HepG2 (cell line): Measurements from ENCODE around the gene PALM. TPM values are rescaled to one million over a fixed set of nuclear protein-coding genes. Genes with fewer than 3 reads are reported as not detected.

ENCODE experiments used
- ATAC-seq: fragments of 200-7000 bp; cut with Tn5 transposase; 3 replicates; pipeline ENCODE4 v1.9.1; 2020; ENCODE audit warnings: mild to moderate bottlenecking, moderate library complexity
- BruUV-seq: library from RNA; stranded (reverse); fragments of 400-500 nt; replicated peaks from 2 replicates; lab custom pipeline; 2021; lab: Mats Ljungman, UMichigan
- CTCF ChIA-PET: fragments of 300-600 bp; formaldehyde crosslinking; extraction: SDS; loops from one replicate; lab custom pipeline; 2021; ENCODE audit warnings: low total read pairs, inconsistent platforms, low intra/inter-chr PET ratio; lab: Yijun Ruan, JAX
- POLR2A ChIA-PET: fragments of 350-600 bp; sonication (Branson Sonifier 250); formaldehyde crosslinking; loops from one replicate; lab custom pipeline; 2020; ENCODE audit warnings: antibody characterized with exemption, inconsistent platforms; lab: Yijun Ruan, JAX
- DNase-seq: peaks from one replicate; pipeline ENCODE4 v3.0.0-alpha.2; 2015; ENCODE audit warnings: low spot score
- FAIRE-seq: peaks from 3 replicates; lab custom pipeline; 2011; peaks lifted over from hg19 to GRCh38; lab: Jason Lieb, UNC
- H2AFZ ChIP-seq: one replicate; pipeline ENCODE4 v1.6.1; 2011; ENCODE audit warnings: low read length, inconsistent platforms
- H3K27ac ChIP-seq: fragments of 300-600 bp; 3 replicates; pipeline ENCODE4 v1.8.0; 2011; ENCODE audit warnings: mixed run types, mild to moderate bottlenecking, mixed read lengths, low read length, inconsistent platforms; ENCODE audit not compliant: insufficient read depth; ENCODE audit errors: extremely low read length
- H3K27me3 ChIP-seq, 2 experiments: fragments of 200-600 bp in 1 of 2; 2 replicates in 1 of 2; 3 replicates in 1 of 2; pipeline versions ENCODE4 v1.6.0 to v1.8.0; 2011; ENCODE audit warnings: low read length in 2 of 2, mild to moderate bottlenecking in 2 of 2, moderate library complexity in 2 of 2, inconsistent platforms in 1 of 2; ENCODE audit not compliant: insufficient read depth in 2 of 2, control insufficient read depth in 1 of 2
- H3K36me3 ChIP-seq, 2 experiments: fragments of 200-600 bp in 1 of 2; replicated peaks in 1 of 2; 2 replicates in 1 of 2; 3 replicates in 1 of 2; pipeline versions ENCODE4 v1.5.1 to v1.8.0; 2011; ENCODE audit warnings: low read length in 2 of 2, inconsistent platforms in 1 of 2; ENCODE audit not compliant: insufficient read depth in 2 of 2, control insufficient read depth in 1 of 2
- H3K4me1 ChIP-seq: 2 replicates; pipeline ENCODE4 v1.5.1; 2012; ENCODE audit warnings: low read length, inconsistent platforms; ENCODE audit not compliant: insufficient read depth
- H3K4me2 ChIP-seq: 2 replicates; pipeline ENCODE4 v1.6.0; 2011; ENCODE audit warnings: low read depth, low read length, inconsistent platforms
- H3K4me3 ChIP-seq, 3 experiments: fragments of 200-600 bp in 1 of 3; sonication (generic), shearing (Covaris generic) in 1 of 3; replicated peaks in 1 of 3; 2 replicates each; pipeline ENCODE4 v1.5.1; 2011 to 2016; ENCODE audit warnings: low read length in 3 of 3, inconsistent platforms in 2 of 3, low read depth in 2 of 3, mild to moderate bottlenecking in 2 of 3, control low read depth in 1 of 3, mixed read lengths in 1 of 3; ENCODE audit not compliant: insufficient read depth in 1 of 3
- H3K79me2 ChIP-seq: one replicate; pipeline ENCODE4 v1.6.1; 2011; ENCODE audit warnings: low read length, inconsistent platforms; ENCODE audit not compliant: insufficient read depth
- H3K9ac ChIP-seq: 2 replicates; pipeline ENCODE4 v1.6.0; 2011; ENCODE audit warnings: mild to moderate bottlenecking, low read depth, low read length, inconsistent platforms; ENCODE audit not compliant: insufficient read depth
- H3K9me3 ChIP-seq: 2 replicates; pipeline ENCODE4 v1.5.1; 2012; ENCODE audit warnings: mild to moderate bottlenecking, low read length
- H4K20me1 ChIP-seq: 2 replicates; pipeline ENCODE4 v1.6.0; 2011; ENCODE audit warnings: inconsistent platforms, mild to moderate bottlenecking, low read length, moderate library complexity; ENCODE audit not compliant: insufficient read depth
- CREB1 ChIP-seq, 2 experiments: fragments of 450-650 bp in 1 of 2; IDR thresholded peaks; 2 replicates each; pipeline ENCODE4 v1.6.1; 2016 to 2017; ENCODE audit warnings: control low read depth in 1 of 2, mild to moderate bottlenecking in 1 of 2, missing compliant biosample characterization in 1 of 2, missing genetic modification characterization in 1 of 2
- GATAD2A ChIP-seq: IDR thresholded peaks from 2 replicates; pipeline ENCODE4 v1.6.1; 2016
- IRF2 ChIP-seq: IDR thresholded peaks from 2 replicates; pipeline ENCODE4 v1.6.1; 2018; ENCODE audit warnings: missing genetic modification reagents, missing compliant biosample characterization
- MTA1 ChIP-seq: sonication (generic); formaldehyde crosslinking; IDR thresholded peaks from 2 replicates; pipeline ENCODE4 v1.4.0; 2020; ENCODE audit warnings: missing genetic modification reagents, mild to moderate bottlenecking, borderline replicate concordance
- MYNN ChIP-seq: sonication (generic); formaldehyde crosslinking; IDR thresholded peaks from 2 replicates; pipeline ENCODE4 v1.4.0; 2020; ENCODE audit warnings: mild to moderate bottlenecking, low read depth, missing genetic modification reagents
- PHB2 ChIP-seq: fragments of 450-650 bp; IDR thresholded peaks from 2 replicates; pipeline ENCODE4 v1.6.1; 2018; ENCODE audit not compliant: partially characterized antibody
- RFXAP ChIP-seq: sonication (generic); formaldehyde crosslinking; IDR thresholded peaks from 2 replicates; pipeline ENCODE4 v1.4.0; 2020; ENCODE audit warnings: missing genetic modification reagents, borderline replicate concordance
- SALL1 ChIP-seq: sonication (generic); formaldehyde crosslinking; IDR thresholded peaks from 2 replicates; pipeline ENCODE4 v1.8.0; 2022; ENCODE audit warnings: mild to moderate bottlenecking, missing genetic modification reagents
- SAP130 ChIP-seq: IDR thresholded peaks from 2 replicates; pipeline ENCODE4 v1.6.1; 2016; ENCODE audit warnings: low read depth
- ZBTB8A ChIP-seq: sonication (generic); formaldehyde crosslinking; IDR thresholded peaks from 2 replicates; pipeline ENCODE4 v1.4.0; 2020; ENCODE audit warnings: mild to moderate bottlenecking, low read depth, missing genetic modification reagents, borderline replicate concordance
- ZFP36 ChIP-seq: fragments of 150-350 bp; IDR thresholded peaks from 2 replicates; pipeline ENCODE4 v1.6.1; 2018; ENCODE audit warnings: borderline replicate concordance, low read length, low read depth; ENCODE audit not compliant: partially characterized antibody
- ZFX ChIP-seq: sonication (generic); formaldehyde crosslinking; IDR thresholded peaks from 2 replicates; pipeline ENCODE4 v1.4.0; 2020; ENCODE audit warnings: mild to moderate bottlenecking, low read depth, missing genetic modification reagents, moderate library complexity
- ZMYM3 ChIP-seq: sonication (generic); formaldehyde crosslinking; IDR thresholded peaks from 2 replicates; pipeline ENCODE4 v1.5.1; 2020; ENCODE audit warnings: mild to moderate bottlenecking, missing genetic modification reagents
- ZNF234 ChIP-seq: sonication (generic); formaldehyde crosslinking; conservative IDR thresholded peaks from 2 replicates; pipeline ENCODE4 v1.5.1; 2020; ENCODE audit warnings: mild to moderate bottlenecking, missing genetic modification reagents
- ZSCAN9 ChIP-seq: IDR thresholded peaks from 2 replicates; pipeline ENCODE4 v1.6.1; 2016; ENCODE audit warnings: borderline replicate concordance
- WGBS: methylation state at CpG from one replicate; pipeline ENCODE4 v1.1.6; 2017; ENCODE audit warnings: low lambda C conversion rate; 5-methylcytosine and 5-hydroxymethylcytosine counted together
- in situ Hi-C: cut with HindIII; loops from 2 replicates; pipeline ENCODE4 v1.10.0; 2017; ENCODE audit warnings: low pct_unique_long_range_greater_than_20kb; ENCODE audit not compliant: extremely low pct_ligation_motif_present
- intact Hi-C: fragments of 100-400 bp; cut with micrococcal nuclease; formaldehyde crosslinking; loops from one replicate; pipeline ENCODE4 v1.10.0; 2022; ENCODE audit not compliant: unreplicated experiment
- polyA plus RNA-seq, 8 experiments: library from polyadenylated mRNA; depleted of rRNA in 3 of 8; stranded (reverse) in 7 of 8; unstranded in 1 of 8; fragments of >200 nt; fragmentation: Illumina TruSeq in 4 of 8; extraction: Trizol in 4 of 8; gene quantifications; 2 replicates each; pipeline versions ENCODE4 v1.2.1 to v1.2.3, GENCODE V29; 2011 to 2016; ENCODE audit warnings: low read depth in 4 of 8, missing spikeins in 1 of 8, mixed read lengths in 1 of 8; ENCODE audit not compliant: insufficient read depth in 1 of 8
- total RNA-seq, 5 experiments: library from RNA; depleted of rRNA; stranded (reverse); fragments of >200 nt; fragmentation: Illumina TruSeq; extraction: Trizol; gene quantifications; 2 replicates each; pipeline ENCODE4 v1.2.3, GENCODE V29; 2016; ENCODE audit warnings: low read depth in 1 of 5
- TF ChIP-seq, protein P1 (sequence below): sonication (generic); formaldehyde crosslinking; IDR thresholded peaks from 2 replicates; pipeline ENCODE4 v1.4.0; 2020; ENCODE audit warnings: missing genetic modification reagents, mild to moderate bottlenecking, borderline replicate concordance
- TF ChIP-seq, protein P2 (sequence below): sonication (generic); formaldehyde crosslinking; IDR thresholded peaks from 2 replicates; pipeline ENCODE4 v1.4.0; 2020; ENCODE audit warnings: missing genetic modification reagents, borderline replicate concordance

PALM gene
- total and polyA plus RNA-seq, 2 of the 13 experiments (the other 11 are each of a cell fraction or from before 2014, with no cell fraction given) = 4.0 to 9.7 TPM

DNA sequence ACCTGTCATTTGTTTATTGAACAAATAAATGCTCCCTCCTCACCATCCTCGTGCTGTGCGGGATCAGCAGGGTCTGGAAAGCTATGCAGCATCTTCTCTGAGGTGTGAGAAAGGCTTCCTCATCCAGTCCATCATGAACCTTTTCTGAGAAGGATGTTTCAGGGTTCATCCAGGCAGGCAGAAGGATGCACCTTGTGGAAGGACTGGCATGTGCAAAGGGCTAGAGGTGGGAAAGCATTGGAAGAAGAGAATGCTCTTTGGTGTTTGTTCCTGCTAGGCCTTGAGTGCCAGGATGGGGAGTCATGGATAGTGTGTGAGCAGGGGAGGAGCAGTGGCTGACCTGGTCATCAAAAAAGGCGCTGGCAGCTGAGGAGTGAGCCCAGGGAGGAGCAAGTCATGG is 6.6 kb downstream of the PALM start (continued):
- no peak for TF ChIP-seq IRF2 (CRISPR knock-in tag)
- TF ChIP-seq ZMYM3 (CRISPR knock-in tag) = peak; percentile 77
- no peak for TF ChIP-seq ZSCAN9 (CRISPR knock-in tag)
- TF ChIP-seq, protein P1, sequence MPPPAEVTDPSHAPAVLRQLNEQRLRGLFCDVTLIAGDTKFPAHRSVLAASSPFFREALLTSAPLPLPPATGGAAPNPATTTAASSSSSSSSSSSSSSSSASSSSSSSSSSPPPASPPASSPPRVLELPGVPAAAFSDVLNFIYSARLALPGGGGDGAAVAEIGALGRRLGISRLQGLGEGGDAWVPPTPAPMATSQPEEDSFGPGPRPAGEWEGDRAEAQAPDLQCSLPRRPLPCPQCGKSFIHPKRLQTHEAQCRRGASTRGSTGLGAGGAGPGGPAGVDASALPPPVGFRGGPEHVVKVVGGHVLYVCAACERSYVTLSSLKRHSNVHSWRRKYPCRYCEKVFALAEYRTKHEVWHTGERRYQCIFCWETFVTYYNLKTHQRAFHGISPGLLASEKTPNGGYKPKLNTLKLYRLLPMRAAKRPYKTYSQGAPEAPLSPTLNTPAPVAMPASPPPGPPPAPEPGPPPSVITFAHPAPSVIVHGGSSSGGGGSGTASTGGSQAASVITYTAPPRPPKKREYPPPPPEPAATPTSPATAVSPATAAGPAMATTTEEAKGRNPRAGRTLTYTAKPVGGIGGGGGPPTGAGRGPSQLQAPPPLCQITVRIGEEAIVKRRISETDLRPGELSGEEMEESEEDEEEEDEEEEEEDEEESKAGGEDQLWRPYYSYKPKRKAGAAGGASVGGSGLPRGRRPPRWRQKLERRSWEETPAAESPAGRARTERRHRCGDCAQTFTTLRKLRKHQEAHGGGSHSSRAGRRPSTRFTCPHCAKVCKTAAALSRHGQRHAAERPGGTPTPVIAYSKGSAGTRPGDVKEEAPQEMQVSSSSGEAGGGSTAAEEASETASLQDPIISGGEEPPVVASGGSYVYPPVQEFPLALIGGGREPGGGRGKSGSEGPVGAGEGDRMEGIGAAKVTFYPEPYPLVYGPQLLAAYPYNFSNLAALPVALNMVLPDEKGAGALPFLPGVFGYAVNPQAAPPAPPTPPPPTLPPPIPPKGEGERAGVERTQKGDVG = no peak
- TF ChIP-seq ZBTB8A (CRISPR knock-in tag) = no peak
- no peak for TF ChIP-seq GATAD2A (CRISPR knock-in tag)
- no peak for TF ChIP-seq PHB2

DNA sequence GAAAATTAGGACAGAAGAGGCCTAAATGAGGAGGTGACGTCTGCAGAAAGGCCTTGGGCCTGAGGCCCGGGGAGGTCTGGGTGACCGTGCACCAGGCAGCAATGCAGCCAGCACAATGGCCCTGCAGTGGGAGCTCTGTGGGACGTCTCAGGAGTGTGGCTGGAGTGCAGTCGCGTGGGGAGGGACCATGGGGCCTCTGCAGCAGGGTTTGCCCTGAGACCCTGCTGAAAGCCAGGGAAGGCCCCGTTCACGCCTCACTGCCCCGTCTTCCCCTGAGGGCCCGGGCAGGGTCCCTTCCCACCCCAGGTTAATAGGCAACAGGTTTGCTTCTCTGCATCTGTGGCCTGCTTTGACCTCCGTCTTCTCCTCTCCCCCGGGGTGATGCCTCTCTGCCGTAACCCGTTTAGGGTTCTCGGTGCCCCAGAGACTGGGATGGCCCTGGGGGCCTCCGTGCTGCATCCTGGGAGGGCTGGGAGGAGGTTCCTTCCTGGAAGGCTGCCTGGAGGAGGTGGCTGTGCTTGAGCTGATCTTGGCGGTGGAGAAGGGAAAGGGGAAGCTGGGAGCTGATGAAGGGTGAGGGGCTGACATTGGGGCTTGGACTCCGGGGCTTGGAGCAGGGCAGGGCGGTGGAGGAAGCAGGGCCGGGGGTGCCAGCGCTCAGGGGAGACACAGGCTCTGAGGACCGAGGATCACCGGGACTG is 9.7 kb downstream of the PALM start:
- no peaks in the 10 kb centered on the region for H4K20me1 ChIP-seq
- H3K4me3 ChIP-seq = peak overlapping the region in 2 of 3 experiments; percentile 33 to 55; a peak in 3 of 6 replicates
- no TSS peak for BruUV-seq
- WGBS = 12% methylated on average over 19 of the region's 23 CpGs
- 0 out of 2 replicates have a peak, but pooled peaks have one; percentile 8 for TF ChIP-seq MTA1 (CRISPR knock-in tag)
- peak; percentile 8; the same call in 1 of the 2 replicates for TF ChIP-seq SAP130 (CRISPR knock-in tag)
- TF ChIP-seq ZFX (CRISPR knock-in tag) = peak; percentile 10
- TF ChIP-seq, protein P2, sequence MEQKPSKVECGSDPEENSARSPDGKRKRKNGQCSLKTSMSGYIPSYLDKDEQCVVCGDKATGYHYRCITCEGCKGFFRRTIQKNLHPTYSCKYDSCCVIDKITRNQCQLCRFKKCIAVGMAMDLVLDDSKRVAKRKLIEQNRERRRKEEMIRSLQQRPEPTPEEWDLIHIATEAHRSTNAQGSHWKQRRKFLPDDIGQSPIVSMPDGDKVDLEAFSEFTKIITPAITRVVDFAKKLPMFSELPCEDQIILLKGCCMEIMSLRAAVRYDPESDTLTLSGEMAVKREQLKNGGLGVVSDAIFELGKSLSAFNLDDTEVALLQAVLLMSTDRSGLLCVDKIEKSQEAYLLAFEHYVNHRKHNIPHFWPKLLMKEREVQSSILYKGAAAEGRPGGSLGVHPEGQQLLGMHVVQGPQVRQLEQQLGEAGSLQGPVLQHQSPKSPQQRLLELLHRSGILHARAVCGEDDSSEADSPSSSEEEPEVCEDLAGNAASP = 0 out of 2 replicates have a peak, but pooled peaks have one; percentile 62
- peak; percentile 15; the same call in 1 of the 2 replicates for TF ChIP-seq RFXAP (CRISPR knock-in tag)
- TF ChIP-seq MYNN (CRISPR knock-in tag) = no peak
- TF ChIP-seq CREB1 (IDR thresholded peaks at IDR 0.05) = no peak
- no peak for TF ChIP-seq CREB1 (CRISPR knock-in tag; IDR thresholded peaks at IDR 0.05)
- peak; percentile 39 for TF ChIP-seq ZFP36
- TF ChIP-seq ZNF234 (CRISPR knock-in tag) = 0 out of 2 replicates have a peak, but pooled peaks have one; percentile 19
- 0 out of 2 replicates have a peak, but pooled peaks have one; percentile 6 for TF ChIP-seq SALL1
- intact Hi-C loops = no loop called here
- no peak for FAIRE-seq
- ATAC-seq = peak; percentile 50
- peak overlapping the region; percentile 49 for H3K27ac ChIP-seq
- no peak for DNase-seq
- no peaks in the 10 kb centered on the region for H3K36me3 ChIP-seq
- POLR2A ChIA-PET = interaction anchor here (0.8 to 2.3 kb wide), 3 partner anchors 10 to 55 kb away, joined by 3 to 18 read pairs (median 3); partner anchors contain the start of genes PALM and RNF126
- H3K9ac ChIP-seq = peak overlapping the region; percentile 12; the same call in 1 of the 2 replicates
- H3K79me2 ChIP-seq = no peaks in the 10 kb centered on the region
- CTCF ChIA-PET = no interaction called here
- H3K27me3 ChIP-seq = no peaks in the 10 kb centered on the region
- in situ Hi-C loops = no loop called here
- H3K9me3 ChIP-seq = 0 out of 2 replicates have a peak, but pooled peaks cover 4% of the 10 kb centered on the region
- no peak overlapping the region for H2AFZ ChIP-seq
- peaks cover 43% of the 10 kb centered on the region for H3K4me1 ChIP-seq
- H3K4me2 ChIP-seq = peak overlapping the region; percentile 59
